Naive thymus-derived CD4-positive, alpha-beta T cell (primary cell): ENCODE results near the gene RBBP5. TPM values are rescaled to one million over a fixed set of nuclear protein-coding genes. Genes with fewer than 3 reads are reported as not detected.
A peak's percentile ranks its signal among the peaks of the same experiment; 100 is the strongest.

Source experiments
- ATAC-seq: fragments of 150-1000 bp; cut with Tn5 transposase; 2 replicates; pipeline ENCODE4 v1.10.0; 2021; ENCODE audit warnings: mild to moderate bottlenecking, moderate library complexity
- CTCF ChIA-PET: fragments of 350-600 bp; sonication (Branson Sonifier 250); formaldehyde crosslinking; loops from one replicate; lab custom pipeline; 2021; ENCODE audit warnings: antibody characterized with exemption; lab: Charles Lee
- POLR2A ChIA-PET: fragments of 350-600 bp; sonication (Branson Sonifier 250); formaldehyde crosslinking; loops from one replicate; lab custom pipeline; 2021; ENCODE audit warnings: antibody characterized with exemption, inconsistent platforms; lab: Charles Lee
- DNase-seq, 9 donors: peaks; one replicate each; pipeline versions ENCODE4 v3.0.0 to v3.0.0-alpha.2; 2020 to 2022; ENCODE audit warnings: mixed read lengths in 1 of 9
- H3K27ac ChIP-seq: one replicate; pipeline ENCODE4 v1.7.0; 2013; ENCODE audit warnings: mild to moderate bottlenecking, low read depth, low read length, moderate library complexity
- H3K27me3 ChIP-seq, 2 donors: one replicate each; pipeline ENCODE4 v1.7.0; 2013; ENCODE audit warnings: low read length in 2 of 2, mild to moderate bottlenecking in 2 of 2, moderate library complexity in 2 of 2; ENCODE audit not compliant: control insufficient read depth in 2 of 2, insufficient read depth in 2 of 2
- H3K36me3 ChIP-seq, 3 experiments: 1 replicate in 2 of 3; 2 replicates in 1 of 3; pipeline ENCODE4 v1.7.0; 2013; ENCODE audit warnings: low read length in 3 of 3, mild to moderate bottlenecking in 3 of 3, moderate library complexity in 1 of 3; ENCODE audit not compliant: insufficient read depth in 3 of 3, control insufficient read depth in 2 of 3
- H3K4me1 ChIP-seq, 2 donors: one replicate each; pipeline ENCODE4 v1.7.0; 2013; ENCODE audit warnings: low read length in 2 of 2, mild to moderate bottlenecking in 2 of 2, moderate library complexity in 1 of 2; ENCODE audit not compliant: control insufficient read depth in 2 of 2, insufficient read depth in 2 of 2
- H3K4me3 ChIP-seq: 2 replicates; pipeline ENCODE4 v1.7.0; 2013; ENCODE audit warnings: mild to moderate bottlenecking, low read length
- H3K9me3 ChIP-seq, 3 experiments: 1 replicate in 2 of 3; 2 replicates in 1 of 3; pipeline ENCODE4 v1.7.0; 2013; ENCODE audit warnings: low read length in 3 of 3; ENCODE audit not compliant: control insufficient read depth in 2 of 3
- H3K27ac Mint-ChIP-seq, 9 donors: one replicate each; pipeline ENCODE4 v1.8.0; 2020 to 2022; ENCODE audit warnings: mixed read lengths in 9 of 9, mild to moderate bottlenecking in 8 of 9, moderate library complexity in 5 of 9, inconsistent platforms in 2 of 9
- H3K27me3 Mint-ChIP-seq, 5 donors: one replicate each; pipeline ENCODE4 v1.8.0; 2021 to 2022; ENCODE audit warnings: mixed read lengths in 5 of 5, mild to moderate bottlenecking in 1 of 5
- H3K36me3 Mint-ChIP-seq, 5 donors: one replicate each; pipeline ENCODE4 v1.8.0; 2020 to 2022; ENCODE audit warnings: mixed read lengths in 5 of 5, mild to moderate bottlenecking in 3 of 5, inconsistent platforms in 1 of 5
- H3K4me1 Mint-ChIP-seq, 7 donors: one replicate each; pipeline ENCODE4 v1.8.0; 2020 to 2022; ENCODE audit warnings: mixed read lengths in 7 of 7, mild to moderate bottlenecking in 3 of 7, inconsistent platforms in 1 of 7
- H3K4me3 Mint-ChIP-seq, 10 donors: one replicate each; pipeline ENCODE4 v1.8.0; 2020 to 2022; ENCODE audit warnings: mild to moderate bottlenecking in 10 of 10, mixed read lengths in 10 of 10, moderate library complexity in 6 of 10, inconsistent platforms in 2 of 10
- H3K9me3 Mint-ChIP-seq, 11 donors: one replicate each; pipeline ENCODE4 v1.8.0; 2020 to 2022; ENCODE audit warnings: mixed read lengths in 11 of 11, mild to moderate bottlenecking in 4 of 11, inconsistent platforms in 1 of 11, moderate library complexity in 1 of 11
- intact Hi-C, 2 donors: fragments of 100-400 bp; cut with micrococcal nuclease; formaldehyde crosslinking; loops; one replicate each; pipeline ENCODE4 v1.15.1; 2023
- polyA plus RNA-seq, 2 donors: library from polyadenylated mRNA; unstranded; fragments of 300-500 nt; fragmentation: Illumina TruSeq; gene quantifications; one replicate each; pipeline ENCODE4 v1.2.3, GENCODE V29; 2021
- total RNA-seq, 6 experiments: library from RNA in 5 of 6; stranded (reverse) in 5 of 6; gene quantifications; 1 replicate in 5 of 6; 2 replicates in 1 of 6; pipeline ENCODE4 v1.2.3 and lab custom pipeline; 2021 to 2026

Gene RBBP5
- total and polyA plus RNA-seq, 7 experiments from 2014 or later: 11.0 to 31.5 (median 21.1) TPM

DNA sequence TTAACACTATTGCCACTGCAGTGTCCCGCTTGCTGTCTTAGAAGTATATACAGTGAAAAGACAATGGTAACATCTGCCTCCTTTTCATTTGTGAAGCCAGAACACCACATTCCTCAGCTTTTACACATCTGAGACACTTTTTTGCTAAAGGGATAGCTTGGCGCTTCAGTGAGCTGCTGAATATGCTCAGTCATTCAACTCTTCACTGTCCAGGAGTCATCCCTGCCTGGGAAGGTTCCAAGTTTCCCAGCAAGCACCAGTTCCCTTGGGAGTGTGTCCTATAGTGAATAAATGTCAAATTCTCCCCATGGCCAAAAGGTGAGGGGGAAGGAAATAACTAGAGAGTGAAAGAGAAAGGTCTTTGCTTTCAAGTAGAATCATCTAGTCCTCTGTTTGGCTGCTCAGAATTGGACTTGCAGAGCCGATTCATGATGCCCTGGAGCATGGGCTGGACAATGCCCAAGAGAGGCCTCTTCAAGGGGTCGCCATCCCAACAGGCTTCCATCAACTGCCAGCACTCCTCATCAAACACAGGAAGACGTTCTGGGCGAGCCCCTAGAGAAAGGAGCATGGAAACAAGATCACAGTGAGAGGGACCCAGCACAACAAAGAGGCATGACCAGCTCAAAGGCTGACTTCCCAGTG lies 25.5 kb upstream of the RBBP5 start:
- Mint-ChIP-seq H3K36me3 (peaks cover 5 to 37% (median 14%) of the 10 kb centered on the region in 5 donors), H3K27ac (no peak overlapping the region), H3K27me3 (no peaks in the 10 kb centered on the region), H3K9me3 (no peaks in the 10 kb centered on the region), H3K4me1 (peaks cover 0 to 1% (median 0%) of the 10 kb centered on the region in 7 donors), H3K4me3 (no peak overlapping the region)
- no peaks in the 10 kb centered on the region for H3K27me3 ChIP-seq
- H3K4me1 ChIP-seq: no peaks in the 10 kb centered on the region
- POLR2A ChIA-PET: no interaction called here
- intact Hi-C loops: no loop called here
- no peaks in the 10 kb centered on the region for H3K9me3 ChIP-seq
- ATAC-seq (no peak), DNase-seq (no peak)
- H3K4me3 ChIP-seq: no peak overlapping the region
- CTCF ChIA-PET: interaction anchor here (0.6 to 1.3 kb wide), 3 partner anchors 22 to 1277 kb away, joined by 3 to 4 read pairs (median 3); no protein-coding TSS in a partner anchor
- no peak overlapping the region for H3K27ac ChIP-seq
- H3K36me3 ChIP-seq: peaks cover 0 to 44% (median 4%) of the 10 kb centered on the region in 3 experiments

DNA sequence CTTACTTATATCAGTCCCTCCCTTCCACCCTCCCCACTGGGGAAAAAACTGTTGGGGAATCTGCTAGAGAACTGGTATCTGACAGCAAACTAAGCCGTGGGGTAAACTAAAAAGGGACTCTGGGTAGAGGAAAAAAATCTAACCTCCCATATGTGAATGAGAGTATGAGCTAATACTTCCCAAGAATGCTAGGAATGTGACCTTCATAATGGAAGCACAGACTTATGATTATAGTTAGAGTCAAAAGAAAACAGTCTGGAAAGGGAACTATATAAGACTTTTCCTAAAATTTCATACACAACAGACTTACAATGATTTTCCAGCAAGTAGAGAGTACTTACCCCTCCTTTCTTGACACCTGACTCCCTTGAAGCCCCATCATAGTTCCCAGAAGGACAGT lies 23.0 kb upstream of the RBBP5 start:
- Mint-ChIP-seq H3K9me3 (no peaks in the 10 kb centered on the region), H3K36me3 (peaks cover 5 to 28% (median 8%) of the 10 kb centered on the region in 5 donors), H3K27me3 (no peaks in the 10 kb centered on the region), H3K4me1 (peaks cover 2 to 11% (median 8%) of the 10 kb centered on the region in 7 donors), H3K4me3 (no peak overlapping the region), H3K27ac (peak overlapping the region in 4 of 9 donors; percentile 2 to 69 (median 24))
- Histone ChIP-seq H3K36me3 (peaks cover 0 to 31% (median 4%) of the 10 kb centered on the region in 3 experiments), H3K9me3 (no peaks in the 10 kb centered on the region), H3K4me1 (no peaks in the 10 kb centered on the region), H3K4me3 (no peak overlapping the region), H3K27me3 (no peaks in the 10 kb centered on the region), H3K27ac (no peak overlapping the region)
- intact Hi-C loops: loop anchor here (5.0 kb wide), 2 partner anchors 37 to 113 kb away; no protein-coding TSS in a partner anchor
- DNase-seq (no peak), ATAC-seq (no peak)
- POLR2A ChIA-PET: interaction anchor here (0.5 to 1.1 kb wide), 2 partner anchors 19 to 22 kb away, joined by 3 to 8 read pairs; no protein-coding TSS in a partner anchor
- CTCF ChIA-PET: interaction anchor here (1.0 kb wide), 1 partner anchor 111 kb away, joined by 3 read pairs; no protein-coding TSS in a partner anchor

DNA sequence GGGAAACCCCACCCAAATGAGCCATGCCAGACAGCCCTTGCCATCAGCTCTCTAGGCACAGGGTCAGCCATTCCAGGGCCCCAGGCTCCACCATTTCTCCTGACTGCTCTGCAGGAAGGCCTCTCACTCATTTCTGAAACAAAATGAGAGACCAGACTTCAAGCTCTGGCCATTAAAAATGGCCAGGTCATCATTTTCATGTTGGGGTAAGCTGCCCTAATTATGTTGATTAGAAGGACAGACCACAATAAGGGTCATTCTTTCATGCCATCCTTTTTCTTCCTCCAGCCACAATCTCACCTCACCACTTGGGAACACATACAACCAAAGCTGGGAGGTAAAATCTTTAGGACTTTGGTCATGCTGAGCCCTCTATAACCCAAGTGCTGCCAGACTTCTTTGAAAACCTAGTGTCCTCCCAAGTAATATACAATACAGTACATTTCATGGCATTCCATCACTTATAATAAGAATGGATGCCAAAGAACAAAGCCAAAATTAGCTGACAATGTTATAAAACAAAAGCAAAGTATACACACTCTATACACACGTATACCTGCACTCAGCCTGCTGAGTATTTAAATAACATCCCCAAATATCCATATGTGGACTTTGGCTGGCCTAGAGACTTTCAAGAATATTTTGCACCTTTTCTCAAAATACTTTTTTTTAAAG lies 22.4 kb upstream of the RBBP5 start:
- H3K4me1 Mint-ChIP-seq: peaks cover 2 to 11% (median 8%) of the 10 kb centered on the region in 7 donors
- H3K9me3 Mint-ChIP-seq: no peaks in the 10 kb centered on the region
- CTCF ChIA-PET: interaction anchor here (1.0 to 1.4 kb wide), 2 partner anchors 16 to 111 kb away, joined by 3 read pairs; no protein-coding TSS in a partner anchor
- POLR2A ChIA-PET: interaction anchor here (1.1 kb wide), 1 partner anchor 21 kb away, joined by 8 read pairs; no protein-coding TSS in a partner anchor
- H3K9me3 ChIP-seq: no peaks in the 10 kb centered on the region
- peaks cover 0 to 28% (median 0%) of the 10 kb centered on the region in 3 experiments for H3K36me3 ChIP-seq
- peak overlapping the region in 2 of 9 donors; percentile 28 to 48 for H3K27ac Mint-ChIP-seq
- intact Hi-C loops: loop anchor here (5.0 kb wide), 2 partner anchors 37 to 113 kb away; no protein-coding TSS in a partner anchor
- no peaks in the 10 kb centered on the region for H3K4me1 ChIP-seq
- no peak overlapping the region for H3K4me3 Mint-ChIP-seq
- H3K27ac ChIP-seq: no peak overlapping the region
- peaks cover 0 to 23% (median 7%) of the 10 kb centered on the region in 5 donors for H3K36me3 Mint-ChIP-seq
- H3K27me3 Mint-ChIP-seq: no peaks in the 10 kb centered on the region
- H3K27me3 ChIP-seq: no peaks in the 10 kb centered on the region
- DNase-seq: no peak
- no peak for ATAC-seq
- H3K4me3 ChIP-seq: no peak overlapping the region

DNA sequence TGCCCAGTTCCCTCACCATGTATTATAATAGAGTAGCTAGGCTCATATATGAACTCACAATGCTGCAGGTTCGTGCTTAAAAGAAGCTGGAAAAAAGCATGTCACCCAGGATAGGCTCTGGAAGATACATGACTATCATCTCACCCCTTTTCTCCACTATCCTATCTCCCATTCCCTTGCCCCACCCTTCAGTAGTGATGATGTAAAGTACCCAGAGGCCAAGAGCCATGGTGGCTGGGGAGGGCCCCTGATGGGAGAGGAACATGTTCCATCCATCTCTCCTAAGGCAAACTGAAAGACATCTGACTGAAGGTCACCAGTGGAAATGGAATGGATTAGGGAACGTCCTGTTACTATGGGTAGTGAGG lies 20.3 kb upstream of the RBBP5 start:
- no peak for DNase-seq
- peaks cover 0 to 1% (median 0%) of the 10 kb centered on the region in 11 donors for H3K9me3 Mint-ChIP-seq
- ChIA-PET CTCF (interaction anchor here (0.7 to 3.0 kb wide), 6 partner anchors 9 to 152 kb away, joined by 4 to 28 read pairs (median 6); partner anchors contain the start of gene RBBP5), POLR2A (interaction anchor here (1.9 kb wide), 1 partner anchor 19 kb away, joined by 9 read pairs; no protein-coding TSS in a partner anchor)
- peak overlapping the region in 2 of 10 donors; percentile 45 to 52 for H3K4me3 Mint-ChIP-seq
- Histone ChIP-seq H3K4me3 (no peak overlapping the region), H3K9me3 (no peaks in the 10 kb centered on the region), H3K36me3 (peaks cover 0 to 13% (median 0%) of the 10 kb centered on the region in 3 experiments), H3K27me3 (no peaks in the 10 kb centered on the region), H3K4me1 (no peaks in the 10 kb centered on the region), H3K27ac (no peak overlapping the region)
- intact Hi-C loops: loop anchor here (5.0 kb wide), 2 partner anchors 35 to 115 kb away; no protein-coding TSS in a partner anchor
- H3K27me3 Mint-ChIP-seq: no peaks in the 10 kb centered on the region
- ATAC-seq: peak; percentile 12
- peak overlapping the region in 4 of 9 donors; percentile 9 to 66 (median 29) for H3K27ac Mint-ChIP-seq
- H3K36me3 Mint-ChIP-seq: peaks cover 0 to 7% (median 0%) of the 10 kb centered on the region in 5 donors
- peaks cover 2 to 11% (median 8%) of the 10 kb centered on the region in 7 donors for H3K4me1 Mint-ChIP-seq

DNA sequence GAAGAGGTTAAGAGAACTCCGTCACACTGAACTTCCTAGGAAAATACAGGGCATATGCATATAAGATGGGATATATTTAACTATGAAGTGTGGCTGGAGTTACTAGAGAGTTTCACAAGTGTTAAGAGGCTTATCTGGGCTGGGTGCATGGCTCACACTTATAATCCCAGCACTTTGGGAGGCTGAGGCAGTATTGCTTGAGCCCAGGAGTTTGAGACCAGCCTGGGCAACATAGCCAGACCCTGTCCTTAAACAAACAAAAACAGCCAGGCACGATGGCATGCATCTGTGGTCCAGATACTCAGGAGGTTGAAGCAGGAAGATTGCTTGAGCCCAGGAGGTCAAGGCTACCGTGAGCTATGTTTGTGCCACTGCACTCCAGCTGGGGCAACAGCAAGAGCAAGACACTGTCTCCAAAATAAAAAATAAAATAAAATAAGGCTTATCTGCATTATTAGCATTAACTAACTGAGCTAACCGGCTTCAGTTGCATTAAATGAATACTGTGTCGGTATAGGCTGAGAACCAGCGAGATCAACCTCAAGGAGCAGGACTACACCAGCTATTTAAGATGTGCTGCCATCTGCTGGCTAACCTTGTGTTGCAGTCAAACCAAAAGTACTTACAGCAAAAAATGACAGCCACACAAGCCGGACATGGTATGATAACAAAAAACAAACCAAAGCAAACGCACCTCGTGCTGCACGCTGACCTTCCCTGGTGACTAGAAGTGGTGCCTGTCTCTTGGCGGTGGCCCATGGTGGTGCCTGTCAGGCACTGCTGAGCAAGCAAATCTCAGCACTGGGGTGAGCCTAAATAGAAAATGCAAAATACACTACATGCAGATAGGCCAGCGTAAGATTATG lies 19.7 kb upstream of the RBBP5 start:
- Mint-ChIP-seq H3K4me3 (peak overlapping the region in 4 of 10 donors; percentile 20 to 52 (median 33)), H3K27me3 (no peaks in the 10 kb centered on the region)
- no peak overlapping the region for H3K4me3 ChIP-seq

More for the DNA sequence above, 19.7 kb upstream of the RBBP5 start:
- peaks cover 0 to 1% (median 0%) of the 10 kb centered on the region in 11 donors for H3K9me3 Mint-ChIP-seq
- no peaks in the 10 kb centered on the region for H3K4me1 ChIP-seq
- ChIA-PET CTCF (interaction anchor here (0.6 to 3.0 kb wide), 14 partner anchors 8 to 514 kb away, joined by 3 to 28 read pairs (median 4); partner anchors contain the start of gene RBBP5), POLR2A (interaction anchor here (0.9 to 1.9 kb wide), 2 partner anchors 19 to 20 kb away, joined by 4 to 9 read pairs; partner anchors contain the start of gene RBBP5)
- H3K36me3 ChIP-seq: peaks cover 0 to 8% (median 0%) of the 10 kb centered on the region in 3 experiments
- H3K36me3 Mint-ChIP-seq: peaks cover 0 to 3% (median 0%) of the 10 kb centered on the region in 5 donors
- peaks cover 2 to 11% (median 8%) of the 10 kb centered on the region in 7 donors for H3K4me1 Mint-ChIP-seq
- intact Hi-C loops: loop anchor here (1.0 to 5.0 kb wide), 5 partner anchors 19 to 152 kb away; no protein-coding TSS in a partner anchor
- H3K27ac ChIP-seq: no peak overlapping the region
- no peaks in the 10 kb centered on the region for H3K27me3 ChIP-seq
- ATAC-seq (peak; percentile 94), DNase-seq (peak; percentile 37 to 75 (median 64))
- H3K27ac Mint-ChIP-seq: peak overlapping the region in 5 of 9 donors; percentile 9 to 51 (median 38)
- H3K9me3 ChIP-seq: no peaks in the 10 kb centered on the region
